Endothelial cell (in vitro differentiated cells): ENCODE results near the gene MTCH1. TPM values are rescaled to one million over a fixed set of nuclear protein-coding genes. Genes with fewer than 3 reads are reported as not detected.
"Not testable (repeated sequence)": the region's sequence is repeated elsewhere in the genome, so short reads cannot be mapped to it uniquely, and the experiment has no call there.

ENCODE experiments used
- DNase-seq: peaks from one replicate; pipeline ENCODE4 v3.0.0; 2021; ENCODE audit warnings: low spot score
- H3K27ac Mint-ChIP-seq: one replicate; pipeline ENCODE4 v1.8.0; 2021; ENCODE audit warnings: mixed read lengths, inconsistent platforms; ENCODE audit not compliant: unreplicated experiment
- H3K27me3 Mint-ChIP-seq: one replicate; pipeline ENCODE4 v1.8.0; 2021; ENCODE audit warnings: mild to moderate bottlenecking, moderate library complexity, mixed read lengths, inconsistent platforms; ENCODE audit not compliant: unreplicated experiment
- H3K36me3 Mint-ChIP-seq: one replicate; pipeline ENCODE4 v1.8.0; 2021; ENCODE audit warnings: mild to moderate bottlenecking, low read depth, mixed read lengths, inconsistent platforms; ENCODE audit not compliant: unreplicated experiment
- H3K4me1 Mint-ChIP-seq: one replicate; pipeline ENCODE4 v1.8.0; 2021; ENCODE audit warnings: mild to moderate bottlenecking, mixed read lengths, inconsistent platforms; ENCODE audit not compliant: unreplicated experiment
- H3K4me3 Mint-ChIP-seq: one replicate; pipeline ENCODE4 v1.8.0; 2021; ENCODE audit warnings: mild to moderate bottlenecking, mixed read lengths, inconsistent platforms; ENCODE audit not compliant: unreplicated experiment
- H3K9me3 Mint-ChIP-seq: one replicate; pipeline ENCODE4 v1.8.0; 2021; ENCODE audit warnings: mixed read lengths, inconsistent platforms; ENCODE audit not compliant: unreplicated experiment
- CTCF ChIP-seq: fragments of 200-600 bp; sonication (generic); IDR thresholded peaks from one replicate; pipeline ENCODE4 v1.5.0; 2021; ENCODE audit warnings: antibody characterized with exemption; ENCODE audit not compliant: unreplicated experiment
- total RNA-seq: library from RNA; stranded (reverse); fragmentation: NEBNext Ultra II Directional; extraction: Animal tissue kit (Norgen Biotek cat#: 25700); gene quantifications from one replicate; pipeline ENCODE4 v1.2.1, GENCODE V29; 2021; ENCODE audit not compliant: unreplicated experiment

MTCH1 gene
- total RNA-seq, 1 donor from 2014 or later = 304 TPM

GRCh38 chr6:36944650-36945049, 41.3 kb downstream of the MTCH1 start:
- peaks cover 14% of the 10 kb centered on the region for H3K4me1 Mint-ChIP-seq
- DNase-seq = no peak
- H3K27me3 Mint-ChIP-seq = peaks cover 3% of the 10 kb centered on the region
- H3K27ac Mint-ChIP-seq = no peak overlapping the region
- peaks cover 4% of the 10 kb centered on the region for H3K36me3 Mint-ChIP-seq
- TF ChIP-seq CTCF = no peak
- H3K4me3 Mint-ChIP-seq = no peak overlapping the region
- no peaks in the 10 kb centered on the region for H3K9me3 Mint-ChIP-seq

GRCh38 chr6:36942329-36942728, 43.7 kb downstream of the MTCH1 start:
- H3K27me3 Mint-ChIP-seq, H3K9me3 Mint-ChIP-seq, H3K27ac Mint-ChIP-seq: not testable (repeated sequence)

GRCh38 chr6:36941561-36941960, 44.4 kb downstream of the MTCH1 start:
- H3K27ac Mint-ChIP-seq, H3K4me3 Mint-ChIP-seq, H3K36me3 Mint-ChIP-seq, H3K4me1 Mint-ChIP-seq, H3K27me3 Mint-ChIP-seq, H3K9me3 Mint-ChIP-seq, DNase-seq: not testable (repeated sequence)

More at GRCh38 chr6:36942329-36942728, 43.7 kb downstream of the MTCH1 start:
- not testable (repeated sequence) for H3K36me3 Mint-ChIP-seq, H3K4me1 Mint-ChIP-seq, DNase-seq, H3K4me3 Mint-ChIP-seq

- Mint-ChIP-seq H3K36me3 (peaks cover 4% of the 10 kb centered on the region), H3K9me3 (no peaks in the 10 kb centered on the region), H3K4me1 (peaks cover 4% of the 10 kb centered on the region), H3K27ac (no peak overlapping the region), H3K27me3 (peaks cover 8% of the 10 kb centered on the region), H3K4me3 (no peak overlapping the region)
- DNase-seq = no peak
- TF ChIP-seq CTCF = no peak
Observed at GRCh38 chr6:36940027-36940426, 46.0 kb downstream of the MTCH1 start.

GRCh38 chr6:36939005-36939404, 47.0 kb downstream of the MTCH1 start:
- not testable (repeated sequence) for H3K4me3 Mint-ChIP-seq, DNase-seq, H3K27ac Mint-ChIP-seq, H3K9me3 Mint-ChIP-seq, H3K4me1 Mint-ChIP-seq, H3K27me3 Mint-ChIP-seq, H3K36me3 Mint-ChIP-seq

- peaks cover 4% of the 10 kb centered on the region for H3K36me3 Mint-ChIP-seq
- no peak for TF ChIP-seq CTCF
- H3K4me1 Mint-ChIP-seq = peaks cover 4% of the 10 kb centered on the region
Observed at GRCh38 chr6:36938536-36938935, 47.5 kb downstream of the MTCH1 start.

GRCh38 chr6:36937896-36938295, 48.1 kb downstream of the MTCH1 start:
- Mint-ChIP-seq H3K4me3 (no peak overlapping the region), H3K4me1 (no peaks in the 10 kb centered on the region), H3K27ac (no peak overlapping the region), H3K36me3 (peaks cover 4% of the 10 kb centered on the region), H3K27me3 (peaks cover 8% of the 10 kb centered on the region), H3K9me3 (no peaks in the 10 kb centered on the region)
- TF ChIP-seq CTCF = no peak
- DNase-seq = no peak

More at GRCh38 chr6:36938536-36938935, 47.5 kb downstream of the MTCH1 start:
- Mint-ChIP-seq H3K9me3 (no peaks in the 10 kb centered on the region), H3K27ac (no peak overlapping the region), H3K4me3 (no peak overlapping the region), H3K27me3 (peaks cover 8% of the 10 kb centered on the region)
- DNase-seq = no peak
